ENCODE results near the gene YOD1.

DNA sequence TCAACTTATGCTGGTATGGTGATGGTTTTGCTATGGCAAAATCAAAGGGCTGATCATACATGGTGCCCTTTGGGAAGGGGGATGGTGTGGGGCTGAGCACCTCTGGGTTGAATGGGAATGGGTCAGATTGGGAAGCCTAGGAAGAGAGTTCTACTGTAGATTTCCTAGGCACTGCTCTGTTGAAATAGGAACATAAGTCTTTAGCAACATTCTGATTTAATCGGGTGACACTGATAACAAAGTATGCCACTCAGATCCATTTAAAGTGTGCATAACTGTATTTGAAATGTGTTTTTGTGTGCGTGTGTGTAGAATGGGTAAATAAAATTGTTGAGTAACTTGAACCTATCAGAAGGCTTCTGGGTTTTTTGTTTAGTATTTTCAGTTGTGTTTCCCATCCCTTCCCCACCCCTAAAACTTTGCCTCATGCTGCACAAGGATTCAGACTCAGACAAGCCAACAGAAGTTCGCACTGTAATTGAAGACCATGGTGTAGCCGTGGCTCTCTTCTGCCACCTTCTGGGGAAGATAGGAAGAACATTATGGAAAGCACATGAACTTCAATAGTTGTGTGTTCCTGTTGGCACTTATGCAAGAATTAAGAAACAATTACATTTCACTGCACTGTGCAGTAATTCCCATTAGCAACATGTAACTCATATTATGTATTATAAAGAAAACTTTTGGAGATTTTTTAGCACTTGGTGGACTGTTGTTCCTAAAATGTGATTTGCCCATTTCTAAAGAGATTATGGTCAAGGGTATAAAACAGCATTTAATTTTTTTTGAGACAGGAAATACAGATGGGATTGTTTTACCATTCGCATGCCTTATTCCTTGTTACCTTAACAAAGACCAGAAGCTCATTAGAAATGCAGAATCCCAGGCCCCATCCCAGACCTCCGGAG, 26.7 kb upstream of the YOD1 start:
- TF ChIP-seq, protein P1, sequence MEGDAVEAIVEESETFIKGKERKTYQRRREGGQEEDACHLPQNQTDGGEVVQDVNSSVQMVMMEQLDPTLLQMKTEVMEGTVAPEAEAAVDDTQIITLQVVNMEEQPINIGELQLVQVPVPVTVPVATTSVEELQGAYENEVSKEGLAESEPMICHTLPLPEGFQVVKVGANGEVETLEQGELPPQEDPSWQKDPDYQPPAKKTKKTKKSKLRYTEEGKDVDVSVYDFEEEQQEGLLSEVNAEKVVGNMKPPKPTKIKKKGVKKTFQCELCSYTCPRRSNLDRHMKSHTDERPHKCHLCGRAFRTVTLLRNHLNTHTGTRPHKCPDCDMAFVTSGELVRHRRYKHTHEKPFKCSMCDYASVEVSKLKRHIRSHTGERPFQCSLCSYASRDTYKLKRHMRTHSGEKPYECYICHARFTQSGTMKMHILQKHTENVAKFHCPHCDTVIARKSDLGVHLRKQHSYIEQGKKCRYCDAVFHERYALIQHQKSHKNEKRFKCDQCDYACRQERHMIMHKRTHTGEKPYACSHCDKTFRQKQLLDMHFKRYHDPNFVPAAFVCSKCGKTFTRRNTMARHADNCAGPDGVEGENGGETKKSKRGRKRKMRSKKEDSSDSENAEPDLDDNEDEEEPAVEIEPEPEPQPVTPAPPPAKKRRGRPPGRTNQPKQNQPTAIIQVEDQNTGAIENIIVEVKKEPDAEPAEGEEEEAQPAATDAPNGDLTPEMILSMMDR (IDR thresholded peaks at IDR 0.05), result peak; percentile 57 to 95 (median 90)
- no peak for TF ChIP-seq POLR2A (IDR thresholded peaks at IDR 0.05)

All from thyroid gland (tissue), 4 donors.